ENCODE results near the gene RAB3GAP1.

RAB3GAP1 gene

DNA sequence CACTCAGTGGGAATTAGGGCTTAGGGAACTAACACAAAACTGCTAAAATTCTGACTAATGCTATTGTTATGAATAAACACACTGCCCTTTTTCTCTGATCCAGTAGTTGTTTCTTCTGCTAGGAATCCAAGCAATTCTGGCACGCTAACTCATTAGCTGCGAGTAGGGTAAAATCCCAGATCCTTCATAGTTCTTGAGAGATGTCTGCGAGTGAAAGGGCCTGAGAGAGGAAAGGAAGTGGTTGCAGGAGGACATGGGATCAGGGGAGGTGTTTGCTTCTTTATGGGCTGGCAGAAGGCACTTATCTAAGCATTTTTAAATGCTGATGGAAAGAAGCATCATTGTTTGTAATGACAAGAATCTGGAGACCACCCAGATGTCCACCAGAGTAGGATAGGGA lies 14.3 kb upstream of the RAB3GAP1 start:
- in situ Hi-C loops (cut with MboI; ENCODE audit: low sequenced_read_pairs, unreplicated experiment), result no loop called here
- TF ChIP-seq, protein P1, sequence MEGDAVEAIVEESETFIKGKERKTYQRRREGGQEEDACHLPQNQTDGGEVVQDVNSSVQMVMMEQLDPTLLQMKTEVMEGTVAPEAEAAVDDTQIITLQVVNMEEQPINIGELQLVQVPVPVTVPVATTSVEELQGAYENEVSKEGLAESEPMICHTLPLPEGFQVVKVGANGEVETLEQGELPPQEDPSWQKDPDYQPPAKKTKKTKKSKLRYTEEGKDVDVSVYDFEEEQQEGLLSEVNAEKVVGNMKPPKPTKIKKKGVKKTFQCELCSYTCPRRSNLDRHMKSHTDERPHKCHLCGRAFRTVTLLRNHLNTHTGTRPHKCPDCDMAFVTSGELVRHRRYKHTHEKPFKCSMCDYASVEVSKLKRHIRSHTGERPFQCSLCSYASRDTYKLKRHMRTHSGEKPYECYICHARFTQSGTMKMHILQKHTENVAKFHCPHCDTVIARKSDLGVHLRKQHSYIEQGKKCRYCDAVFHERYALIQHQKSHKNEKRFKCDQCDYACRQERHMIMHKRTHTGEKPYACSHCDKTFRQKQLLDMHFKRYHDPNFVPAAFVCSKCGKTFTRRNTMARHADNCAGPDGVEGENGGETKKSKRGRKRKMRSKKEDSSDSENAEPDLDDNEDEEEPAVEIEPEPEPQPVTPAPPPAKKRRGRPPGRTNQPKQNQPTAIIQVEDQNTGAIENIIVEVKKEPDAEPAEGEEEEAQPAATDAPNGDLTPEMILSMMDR (IDR thresholded peaks at IDR 0.05; ENCODE audit: borderline replicate concordance, control extremely low read depth, extremely low read depth, insufficient read depth, missing control alignments), result no peak

DNA sequence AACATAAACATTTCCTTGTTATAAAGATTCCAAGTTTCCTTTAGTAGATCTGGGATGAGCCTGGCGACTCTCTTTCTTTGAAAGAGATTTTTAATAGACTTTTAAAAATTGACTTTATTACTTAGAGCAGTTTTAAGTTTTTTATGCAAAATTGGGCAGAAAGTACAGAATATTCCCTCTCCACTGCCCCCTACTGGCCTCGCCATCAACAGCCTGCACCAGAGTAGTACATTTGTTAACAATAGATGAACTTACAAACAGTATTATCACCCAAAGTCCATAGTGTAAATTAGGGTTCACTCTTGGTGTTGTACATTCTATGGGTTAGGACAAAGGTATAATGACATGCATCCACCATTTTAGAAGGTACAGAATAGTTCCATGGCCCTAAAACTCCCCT lies 8.7 kb upstream of the RAB3GAP1 start:
- TF ChIP-seq, protein P1 (IDR thresholded peaks at IDR 0.05; ENCODE audit: borderline replicate concordance, control extremely low read depth, extremely low read depth, insufficient read depth, missing control alignments), result peak; percentile 23
- DNase-seq (ENCODE audit: low spot score), result no peak
- in situ Hi-C loops (cut with MboI; ENCODE audit: low sequenced_read_pairs, unreplicated experiment), result no loop called here

More for the DNA sequence above, 14.3 kb upstream of the RAB3GAP1 start:
- no peak for DNase-seq (ENCODE audit: low spot score)

DNA sequence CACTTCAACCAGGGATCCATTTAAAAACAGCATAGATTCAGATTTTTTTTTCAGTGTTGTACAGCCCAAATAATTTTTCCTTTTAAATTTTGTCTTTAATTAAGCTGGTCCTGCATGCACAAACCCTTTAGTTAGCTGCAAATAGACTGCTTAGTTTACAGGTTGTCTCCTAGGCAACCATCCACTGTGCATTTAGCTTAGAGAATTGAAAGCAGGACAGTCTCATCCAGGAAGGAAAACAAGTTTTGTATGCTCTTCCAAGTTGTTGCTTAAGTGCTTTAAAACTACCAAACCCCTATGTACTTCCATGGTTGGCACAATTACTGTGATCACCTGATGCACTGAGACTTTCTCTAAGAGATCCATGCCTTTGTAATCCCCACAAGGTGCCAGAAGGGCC lies 4.8 kb upstream of the RAB3GAP1 start, which contains the start of gene MAP3K19:
Gene MAP3K19, minus strand, starts transcription at position 148 of the 400 bp plus-strand sequence. CDS start 22,800 bp downstream, outside the sequence.
- TF ChIP-seq, protein P1 (IDR thresholded peaks at IDR 0.05; ENCODE audit: borderline replicate concordance, control extremely low read depth, extremely low read depth, insufficient read depth, missing control alignments), result no peak
- in situ Hi-C loops (cut with MboI; ENCODE audit: low sequenced_read_pairs, unreplicated experiment), result no loop called here
- DNase-seq (ENCODE audit: low spot score), result no peak

DNA sequence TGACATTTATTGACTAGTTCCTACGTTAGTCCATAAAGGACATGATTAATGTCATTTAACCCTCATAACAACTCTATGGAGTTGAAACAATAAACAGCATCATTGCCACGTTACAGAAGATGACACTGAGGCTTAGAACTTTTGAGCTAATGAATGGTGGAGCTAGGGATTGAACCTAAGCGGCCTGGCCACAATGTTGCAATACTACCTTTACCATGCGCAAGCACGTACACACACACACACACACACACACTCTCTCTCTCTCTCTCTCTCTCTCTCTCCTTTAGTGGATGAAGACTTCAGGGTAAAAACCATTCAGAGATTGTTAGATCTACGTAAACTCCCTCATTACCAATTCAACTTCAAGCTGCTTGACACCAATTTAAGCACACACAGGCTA lies 4.0 kb upstream of the RAB3GAP1 start:
- TF ChIP-seq, protein P1 (IDR thresholded peaks at IDR 0.05; ENCODE audit: borderline replicate concordance, control extremely low read depth, extremely low read depth, insufficient read depth, missing control alignments), result no peak
- DNase-seq (ENCODE audit: low spot score), result no peak
- in situ Hi-C loops (cut with MboI; ENCODE audit: low sequenced_read_pairs, unreplicated experiment), result no loop called here

DNA sequence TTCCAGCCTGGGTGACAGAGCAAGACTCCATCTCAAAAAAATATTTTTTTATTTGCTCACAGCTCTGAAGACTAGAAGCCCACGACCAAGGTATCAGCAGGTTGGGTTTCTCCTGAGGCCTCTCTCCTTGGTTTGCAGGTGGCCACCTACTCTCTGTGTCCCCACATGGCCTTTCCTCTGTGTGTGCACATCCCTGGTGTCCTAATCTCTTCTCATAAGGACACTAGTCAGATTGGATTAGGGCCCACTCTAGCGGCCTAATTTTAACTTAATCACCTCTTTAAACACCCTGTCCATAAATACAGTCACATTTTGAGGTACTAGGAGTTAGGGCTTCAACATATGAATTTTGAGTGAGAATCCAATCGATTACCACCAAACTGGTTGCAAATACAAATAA lies 2.0 kb upstream of the RAB3GAP1 start:
- no peak for DNase-seq (ENCODE audit: low spot score)
- in situ Hi-C loops (cut with MboI; ENCODE audit: low sequenced_read_pairs, unreplicated experiment), result no loop called here
- TF ChIP-seq, protein P1 (IDR thresholded peaks at IDR 0.05; ENCODE audit: borderline replicate concordance, control extremely low read depth, extremely low read depth, insufficient read depth, missing control alignments), result no peak

DNA sequence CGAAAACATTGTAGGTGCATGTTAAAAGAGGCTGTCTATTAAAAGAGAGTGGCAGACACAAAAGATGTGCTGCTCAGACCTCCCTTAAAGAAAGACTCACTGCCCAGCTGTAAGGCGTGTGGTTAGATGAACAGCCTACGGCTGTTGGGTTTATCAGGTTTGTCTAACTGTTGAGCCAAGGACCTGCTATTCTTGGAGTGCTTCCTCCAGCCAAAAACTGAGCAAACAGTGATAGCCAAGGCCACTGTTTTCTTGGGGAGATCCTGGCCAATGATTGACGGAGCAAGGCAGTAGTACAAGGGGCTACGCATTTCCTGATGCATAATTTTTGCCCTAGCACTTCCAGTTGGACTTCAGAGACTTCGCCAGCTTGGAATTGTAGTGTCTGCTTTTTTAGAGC lies 1.4 kb upstream of the RAB3GAP1 start:
- TF ChIP-seq, protein P1 (IDR thresholded peaks at IDR 0.05; ENCODE audit: borderline replicate concordance, control extremely low read depth, extremely low read depth, insufficient read depth, missing control alignments), result no peak
- in situ Hi-C loops (cut with MboI; ENCODE audit: low sequenced_read_pairs, unreplicated experiment), result no loop called here
- no peak for DNase-seq (ENCODE audit: low spot score)
